Heart right ventricle (tissue), 16 donors: ENCODE measurements around the gene DDRGK1. TPM values are rescaled to one million over a fixed set of nuclear protein-coding genes. Genes with fewer than 3 reads are reported as not detected.

Experiments
- ATAC-seq, 8 donors: fragments of 200-7000 bp; cut with Tn5 transposase; one replicate each; pipeline ENCODE4 v1.9.1; 2020; ENCODE audit warnings: mild to moderate bottlenecking in 8 of 8, moderate library complexity in 8 of 8, moderate number of reproducible peaks in 1 of 8
- DNase-seq, 2 donors: peaks; one replicate each; pipeline ENCODE4 v3.0.0-alpha.2; 2020
- H3K27ac ChIP-seq, 10 donors: fragments of 200-600 bp; sonication (generic) in 2 of 10; one replicate each; pipeline versions ENCODE4 v1.5.0 to v1.8.0; 2020 to 2022; ENCODE audit warnings: mild to moderate bottlenecking in 3 of 10
- H3K27me3 ChIP-seq, 7 donors: fragments of 200-600 bp; one replicate each; pipeline ENCODE4 v1.8.0; 2021 to 2022; ENCODE audit warnings: mild to moderate bottlenecking in 2 of 7
- H3K36me3 ChIP-seq, 9 donors: fragments of 200-600 bp; sonication (generic) in 1 of 9; one replicate each; pipeline versions ENCODE4 v1.5.0 to v1.8.0; 2020 to 2022; ENCODE audit warnings: mild to moderate bottlenecking in 2 of 9
- H3K4me1 ChIP-seq, 9 donors: fragments of 200-600 bp; sonication (generic) in 1 of 9; one replicate each; pipeline versions ENCODE4 v1.5.0 to v1.8.0; 2020 to 2022; ENCODE audit warnings: mild to moderate bottlenecking in 4 of 9
- H3K4me3 ChIP-seq, 10 donors: fragments of 200-600 bp; sonication (generic) in 2 of 10; one replicate each; pipeline versions ENCODE4 v1.5.0 to v1.8.0; 2020 to 2022; ENCODE audit warnings: mild to moderate bottlenecking in 7 of 10, moderate library complexity in 2 of 10
- H3K9me3 ChIP-seq, 11 donors: fragments of 200-600 bp in 10 of 11; sonication (generic) in 2 of 11; one replicate each; pipeline versions ENCODE4 v1.5.0 to v1.8.0; 2013 to 2022; ENCODE audit warnings: mild to moderate bottlenecking in 2 of 11, control low read depth in 1 of 11, moderate library complexity in 1 of 11
- WGBS, 2 donors: extraction: QIAGEN DNeasy Blood & Tissue Kit; methylation state at CpG; one replicate each; pipeline ENCODE4 v1.1.7; 2013; ENCODE audit warnings: inconsistent platforms in 1 of 2; 5-methylcytosine and 5-hydroxymethylcytosine counted together
- intact Hi-C, 10 donors: fragments of 100-400 bp; cut with DNase I; formaldehyde crosslinking; loops; one replicate each; pipeline versions ENCODE4 v1.11.1 to v1.14.2; 2022
- polyA plus RNA-seq, 2 donors: library from polyadenylated mRNA; stranded (reverse); fragments of 200-250 nt; gene quantifications; one replicate each; pipeline ENCODE4 v1.2.3, GENCODE V29; 2013
- total RNA-seq, 10 donors: library from RNA; stranded (reverse); fragmentation: NEBNext Ultra II Directional in 3 of 10; extraction: Animal tissue kit (Norgen Biotek cat#: 25700) in 3 of 10; gene quantifications; one replicate each; pipeline versions ENCODE4 v1.2.1 to v1.2.4, GENCODE V29; 2021 to 2023
- TF ChIP-seq, protein P1 (sequence below), 9 donors: fragments of 200-600 bp; sonication (generic) in 2 of 9; IDR thresholded peaks; one replicate each; pipeline versions ENCODE4 v1.5.0 to v1.8.0; 2021 to 2022; ENCODE audit warnings: antibody characterized with exemption in 9 of 9, mild to moderate bottlenecking in 5 of 9, moderate library complexity in 1 of 9
- donor health status: Arrhythmogenic right ventricular cardiomyopathy.
- donor health status: ischemic (EF 13 %, LVEDD 7.1; RV severe dilation, severe dysfunction).
- donor health status: healthy with polysubstance abuse.
- donor health status: DM: no; HTN: yes; CAD: no.
- donor health status: DM: no; HTN: no; CAD: no.
- donor health status: ischemic (EF 25% LVEDD 6.9; RV normal size, moderate dysfunction).
- donor health status: ischemic (EF 25% LVEDD 5.7; RV mildly dilated, moderate dysfunction).
- donor health status: healthy.
- donor health status: DM: yes; HTN: yes; CAD: no.
- donor health status: Ischemic cardiomyopathy.
- donor health status: ischemic (EF 35%, LVEDD 5.7; RV mildly dilated, moderate dysfunction).
- donor health status: nonischemic (EF 11% LVEDD 7.7; RV severe dilation, severe dysfunction).
- donor health status: DM: yes; HTN: yes; CAD: no.
- donor health status: PGD.
- donor health status: ischemic (EF 29% LVEDD 5.4; RV normal size, mild dysfunction).
- donor health status: nonischemic (EF 23%, LVEDD 6.1; RV moderate dilation, normal function).

Gene DDRGK1
- total and polyA plus RNA-seq, 12 donors, result 25.2 to 77.1 (median 30.9) TPM

DNA sequence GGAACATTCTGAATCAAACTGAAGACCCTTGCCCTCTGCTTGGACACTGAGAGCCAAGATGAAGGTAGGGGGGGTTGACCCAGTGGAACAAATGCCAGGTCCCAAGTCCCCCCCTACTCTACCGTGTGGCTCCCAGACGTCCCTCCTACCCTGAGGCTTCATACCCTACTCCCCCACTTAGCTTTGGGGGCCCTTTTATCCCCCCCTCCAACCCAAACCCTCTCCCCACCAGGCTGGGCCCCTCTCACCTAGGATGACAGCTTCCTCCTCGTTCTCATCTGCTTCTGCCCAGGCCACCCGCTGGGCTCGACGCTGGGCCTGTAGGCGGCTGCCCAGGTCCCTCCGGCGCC, 1.5 kb downstream of the DDRGK1 start:
- Histone ChIP-seq H3K4me1 (peaks cover 3 to 18% (median 13%) of the 10 kb centered on the region in 9 donors), H3K27ac (peak overlapping the region in 7 of 10 donors; percentile 77 to 93 (median 86)), H3K4me3 (peak overlapping the region in 9 of 10 donors; percentile 67 to 97 (median 75)), H3K27me3 (no peaks in the 10 kb centered on the region), H3K36me3 (peaks cover 0 to 50% (median 21%) of the 10 kb centered on the region in 9 donors), H3K9me3 (no peaks in the 10 kb centered on the region)
- no peak for DNase-seq
- TF ChIP-seq, protein P1, sequence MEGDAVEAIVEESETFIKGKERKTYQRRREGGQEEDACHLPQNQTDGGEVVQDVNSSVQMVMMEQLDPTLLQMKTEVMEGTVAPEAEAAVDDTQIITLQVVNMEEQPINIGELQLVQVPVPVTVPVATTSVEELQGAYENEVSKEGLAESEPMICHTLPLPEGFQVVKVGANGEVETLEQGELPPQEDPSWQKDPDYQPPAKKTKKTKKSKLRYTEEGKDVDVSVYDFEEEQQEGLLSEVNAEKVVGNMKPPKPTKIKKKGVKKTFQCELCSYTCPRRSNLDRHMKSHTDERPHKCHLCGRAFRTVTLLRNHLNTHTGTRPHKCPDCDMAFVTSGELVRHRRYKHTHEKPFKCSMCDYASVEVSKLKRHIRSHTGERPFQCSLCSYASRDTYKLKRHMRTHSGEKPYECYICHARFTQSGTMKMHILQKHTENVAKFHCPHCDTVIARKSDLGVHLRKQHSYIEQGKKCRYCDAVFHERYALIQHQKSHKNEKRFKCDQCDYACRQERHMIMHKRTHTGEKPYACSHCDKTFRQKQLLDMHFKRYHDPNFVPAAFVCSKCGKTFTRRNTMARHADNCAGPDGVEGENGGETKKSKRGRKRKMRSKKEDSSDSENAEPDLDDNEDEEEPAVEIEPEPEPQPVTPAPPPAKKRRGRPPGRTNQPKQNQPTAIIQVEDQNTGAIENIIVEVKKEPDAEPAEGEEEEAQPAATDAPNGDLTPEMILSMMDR (IDR thresholded peaks at IDR 0.05), result no peak
- ATAC-seq, result no peak
- 55 to 71% methylated on average over 9 of the region's 9 CpGs for WGBS, 2 donors
- intact Hi-C loops, result loop anchor here in 1 of 10 donors (5.0 kb wide), 1 partner anchor 41 kb away; no protein-coding TSS in a partner anchor

DNA sequence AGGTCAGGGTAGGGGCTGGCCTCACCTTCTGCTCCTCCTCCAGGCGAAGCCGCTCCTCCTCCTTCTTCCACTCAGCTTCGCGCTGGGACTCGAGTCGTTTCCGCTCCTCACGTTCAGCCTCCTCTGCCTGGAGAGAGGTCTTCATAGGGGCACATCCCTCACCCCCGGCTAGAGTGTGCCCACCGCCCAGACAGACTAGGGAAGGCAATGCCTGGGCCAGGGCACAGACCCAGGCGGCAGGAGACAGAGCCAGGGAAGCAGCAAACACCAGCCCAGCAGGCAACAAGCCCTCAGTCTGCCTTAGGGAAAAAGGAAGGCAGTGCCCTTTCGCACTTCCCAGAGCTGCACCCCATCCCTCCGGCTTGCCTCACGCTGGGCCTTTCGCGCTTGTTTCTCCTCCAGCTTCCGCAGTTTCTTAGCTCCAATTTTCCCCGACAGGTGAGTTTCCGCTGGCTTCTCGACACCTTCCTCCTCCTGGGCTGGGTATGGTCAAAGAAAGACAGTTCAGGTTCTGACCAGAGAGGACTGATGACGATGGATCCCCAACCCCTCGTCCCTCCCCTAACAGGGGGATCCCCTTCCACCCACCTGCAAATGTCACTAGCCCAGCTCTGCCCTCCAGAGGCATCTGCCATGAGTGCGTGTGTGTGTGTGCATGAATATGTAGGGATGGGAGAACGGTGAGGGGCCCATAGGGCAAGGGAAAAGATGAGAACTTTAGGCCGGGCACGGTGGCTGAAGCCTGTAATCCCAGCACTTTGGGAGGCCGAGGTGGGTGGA, 4.3 kb downstream of the DDRGK1 start:
- TF ChIP-seq, protein P1 (IDR thresholded peaks at IDR 0.05), result no peak
- H3K27me3 ChIP-seq, result no peaks in the 10 kb centered on the region
- no peak overlapping the region for H3K27ac ChIP-seq
- no peak for DNase-seq
- 91 to 93% methylated on average over 27 of the region's 27 CpGs for WGBS, 2 donors
- peaks cover 3 to 18% (median 13%) of the 10 kb centered on the region in 9 donors for H3K4me1 ChIP-seq
- no peak for ATAC-seq
- peaks cover 0 to 77% (median 23%) of the 10 kb centered on the region in 9 donors for H3K36me3 ChIP-seq
- H3K4me3 ChIP-seq, result no peak overlapping the region
- intact Hi-C loops, result loop anchor here in 1 of 10 donors (5.0 kb wide), 1 partner anchor 38 kb away; no protein-coding TSS in a partner anchor
- no peaks in the 10 kb centered on the region for H3K9me3 ChIP-seq

DNA sequence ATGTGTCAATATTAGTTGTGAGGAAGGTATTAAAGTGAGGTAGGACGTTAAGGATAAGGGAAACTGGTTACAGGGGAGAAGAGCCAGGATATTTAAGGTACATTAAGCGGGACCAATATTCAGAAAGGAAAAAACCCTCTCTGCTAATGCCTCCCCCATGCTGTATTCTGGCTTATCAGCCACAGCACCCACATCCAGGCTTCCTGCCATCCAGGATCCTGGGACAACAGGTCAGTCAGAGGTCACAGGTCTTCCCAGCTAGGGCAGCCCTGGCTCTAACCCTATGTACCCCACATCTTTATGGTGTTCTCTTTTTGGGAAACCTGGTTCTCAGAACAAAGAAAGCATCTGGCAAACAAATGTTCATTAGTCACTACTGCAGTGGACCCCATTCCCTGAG, 5.3 kb downstream of the DDRGK1 start:
- TF ChIP-seq, protein P1 (IDR thresholded peaks at IDR 0.05), result no peak
- 50 to 71% methylated on average over 2 of the region's 2 CpGs for WGBS, 2 donors
- Histone ChIP-seq H3K4me1 (peaks cover 3 to 14% (median 12%) of the 10 kb centered on the region in 9 donors), H3K36me3 (peaks cover 0 to 87% (median 33%) of the 10 kb centered on the region in 9 donors), H3K27me3 (no peaks in the 10 kb centered on the region), H3K4me3 (no peak overlapping the region), H3K27ac (no peak overlapping the region), H3K9me3 (no peaks in the 10 kb centered on the region)
- intact Hi-C loops, result no loop called here
- DNase-seq (no peak), ATAC-seq (no peak)

DNA sequence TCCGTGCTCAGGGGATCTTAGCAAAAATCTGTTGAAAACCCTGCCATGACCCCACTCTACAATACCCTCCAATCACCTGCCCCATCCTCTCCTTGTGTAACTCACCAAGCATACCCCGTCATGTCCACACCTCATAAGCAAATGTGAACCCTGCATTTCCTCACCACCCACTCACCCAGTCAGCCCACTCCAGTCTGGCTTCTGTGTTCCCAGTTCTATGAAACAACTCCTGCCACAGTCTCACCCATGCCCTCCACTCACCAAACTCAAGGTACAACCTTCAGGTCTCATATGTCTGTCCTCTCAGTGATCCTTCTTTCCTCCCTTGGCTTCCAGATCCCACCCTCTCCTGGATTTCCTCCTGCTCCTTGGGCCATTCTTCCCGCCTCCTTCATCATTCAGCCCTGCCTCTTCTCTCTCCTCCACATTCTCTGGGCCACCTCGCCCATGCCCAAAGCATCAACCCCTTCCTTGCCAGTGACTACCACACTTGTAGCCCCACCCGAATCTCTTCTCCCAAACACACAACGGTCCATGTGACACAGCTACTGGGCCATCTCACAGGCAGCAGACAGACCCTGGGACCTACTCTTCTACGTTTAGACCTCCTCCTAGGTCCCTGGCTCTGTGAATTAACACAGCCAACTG, 8.8 kb downstream of the DDRGK1 start:
- H3K9me3 ChIP-seq, result no peaks in the 10 kb centered on the region
- TF ChIP-seq, protein P1 (IDR thresholded peaks at IDR 0.05), result no peak

More for the DNA sequence above, 8.8 kb downstream of the DDRGK1 start:
- Histone ChIP-seq H3K36me3 (peaks cover 0 to 100% (median 56%) of the 10 kb centered on the region in 9 donors), H3K27me3 (no peaks in the 10 kb centered on the region), H3K4me1 (no peaks in the 10 kb centered on the region), H3K4me3 (no peak overlapping the region), H3K27ac (no peak overlapping the region)
- intact Hi-C loops, result no loop called here
- WGBS, 2 donors, result 93 to 95% methylated on average over 7 of the region's 7 CpGs
- ATAC-seq (no peak), DNase-seq (no peak)
